ENCODE measurements around the gene CHI3L1.

Gene CHI3L1

GRCh38 chr1:203168991-203169390, 17.5 kb downstream of the CHI3L1 start:
- no peak for DNase-seq (ENCODE audit: low read depth, low spot score)

GRCh38 chr1:203168256-203168786, 18.2 kb downstream of the CHI3L1 start:
- no peak for DNase-seq (ENCODE audit: low read depth, low spot score)

- no peak for DNase-seq (ENCODE audit: low read depth, low spot score)
These were observed 18.6 kb downstream of the CHI3L1 start for GRCh38 chr1:203167913-203168200.

- no peak for DNase-seq (ENCODE audit: low read depth, low spot score)
These were observed 19.2 kb downstream of the CHI3L1 start for GRCh38 chr1:203167026-203167912.

- peak; percentile 69 for DNase-seq (ENCODE audit: low read depth, low spot score)
These were observed 20.1 kb downstream of the CHI3L1 start for GRCh38 chr1:203166192-203166940.

- DNase-seq (ENCODE audit: low read depth, low spot score) = no peak
These were observed 20.7 kb downstream of the CHI3L1 start for GRCh38 chr1:203165800-203166161.

GRCh38 chr1:203165101-203165799, 21.3 kb downstream of the CHI3L1 start:
- DNase-seq (ENCODE audit: low read depth, low spot score) = no peak

GRCh38 chr1:203163891-203164635, 22.4 kb downstream of the CHI3L1 start:
- DNase-seq (ENCODE audit: low read depth, low spot score) = no peak

GRCh38 chr1:203162403-203162802, 24.1 kb downstream of the CHI3L1 start:
- no peak for DNase-seq (ENCODE audit: low read depth, low spot score)

GRCh38 chr1:203161703-203162102, 24.8 kb downstream of the CHI3L1 start:
- no peak for DNase-seq (ENCODE audit: low read depth, low spot score)

- no peak for DNase-seq (ENCODE audit: low read depth, low spot score)
These were observed 25.3 kb downstream of the CHI3L1 start for GRCh38 chr1:203161175-203161574.

GRCh38 chr1:203159844-203160243, 26.7 kb downstream of the CHI3L1 start:
- DNase-seq (ENCODE audit: low read depth, low spot score) = no peak

GRCh38 chr1:203158960-203159665, 27.4 kb downstream of the CHI3L1 start:
- DNase-seq (ENCODE audit: low read depth, low spot score) = no peak

- DNase-seq (ENCODE audit: low read depth, low spot score) = no peak
These were observed 28.1 kb downstream of the CHI3L1 start for GRCh38 chr1:203158423-203158822.

GRCh38 chr1:203156280-203156679, 30.2 kb downstream of the CHI3L1 start:
- DNase-seq (ENCODE audit: low read depth, low spot score) = no peak

- peak; percentile 88 for DNase-seq (ENCODE audit: low read depth, low spot score)
These were observed 32.3 kb downstream of the CHI3L1 start for GRCh38 chr1:203153989-203154821.

- DNase-seq (ENCODE audit: low read depth, low spot score) = no peak
These were observed 33.2 kb downstream of the CHI3L1 start for GRCh38 chr1:203153051-203153988.

GRCh38 chr1:203152158-203153034, 34.1 kb downstream of the CHI3L1 start:
- DNase-seq (ENCODE audit: low read depth, low spot score) = peak; percentile 56

Data from ELF-1 (cell line).